GM12874 (cell line): ENCODE results near the gene PIGL.

Experiments
- CTCF ChIP-seq: IDR thresholded peaks from 2 replicates; pipeline ENCODE4 v1.5.1; 2011; ENCODE audit warnings: low read depth, mild to moderate bottlenecking, control low read depth, low read length, moderate library complexity; ENCODE audit not compliant: insufficient read depth

The PIGL gene

GRCh38 chr17:16217002-16217635 is at the start of gene PIGL:
TSS of gene PIGL (plus strand) at chr17:16217210. CDS start at chr17:16217227, 17 bp downstream.
- TF ChIP-seq CTCF: 0 out of 2 replicates have a peak, but pooled peaks have one; percentile 2

GRCh38 chr17:16171613-16172012 is 45.4 kb upstream of the PIGL start:
- TF ChIP-seq CTCF: no peak

GRCh38 chr17:16178836-16179235 is 38.2 kb upstream of the PIGL start:
- no peak for TF ChIP-seq CTCF

GRCh38 chr17:16181581-16181980 is 35.4 kb upstream of the PIGL start:
- no peak for TF ChIP-seq CTCF

DNA sequence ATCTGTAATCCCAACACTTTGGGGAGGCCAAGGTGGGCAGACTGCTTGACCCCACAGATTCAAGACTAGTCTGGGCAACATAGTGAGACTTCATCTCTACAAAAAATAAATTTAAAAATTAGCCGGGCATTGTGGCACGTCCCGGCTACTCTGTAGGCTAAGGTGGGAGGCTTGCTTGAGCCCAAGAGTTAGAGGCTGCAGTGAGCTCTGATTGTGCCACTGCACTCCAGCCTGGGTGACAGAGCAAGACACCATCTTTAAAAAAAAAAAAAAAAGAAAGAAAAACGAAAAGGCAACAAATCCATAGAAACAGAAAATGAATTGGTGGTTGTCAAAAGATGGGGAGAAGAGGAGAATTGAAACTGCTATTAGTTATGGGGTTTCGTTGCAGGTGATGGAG is 29.4 kb upstream of the PIGL start:
- no peak for TF ChIP-seq CTCF

DNA sequence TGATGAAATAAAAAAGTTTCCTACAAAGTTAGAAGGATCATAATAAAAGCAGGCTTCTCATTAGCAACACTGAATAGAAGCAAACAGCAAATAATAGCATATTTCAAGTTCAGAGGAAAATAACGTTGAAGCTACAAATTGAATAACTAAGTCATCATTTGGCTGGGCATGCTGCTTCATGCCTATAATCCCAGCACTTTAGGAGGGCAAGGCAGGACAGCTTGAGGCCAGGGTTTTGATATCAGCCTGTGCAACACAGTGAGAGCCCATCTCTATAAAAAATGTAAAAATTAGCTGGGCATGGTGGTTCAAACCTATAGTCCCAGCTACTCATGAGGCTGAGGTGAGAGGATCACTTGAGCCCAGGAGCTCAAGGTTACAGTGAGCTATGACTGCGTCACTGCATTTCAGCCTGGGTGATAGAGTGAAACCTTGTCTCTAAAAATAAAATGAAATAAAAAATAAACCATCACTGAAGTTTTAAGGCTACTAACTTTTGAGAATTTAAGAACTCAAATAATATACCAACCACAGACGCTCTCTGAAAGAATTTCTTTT is 27.1 kb upstream of the PIGL start:
- no peak for TF ChIP-seq CTCF

GRCh38 chr17:16190703-16191360 is 26.2 kb upstream of the PIGL start:
- no peak for TF ChIP-seq CTCF
